ENCODE measurements around the gene ETV1. TPM values are rescaled to one million over a fixed set of nuclear protein-coding genes. Genes with fewer than 3 reads are reported as not detected.
"Not testable (repeated sequence)": the region's sequence is repeated elsewhere in the genome, so short reads cannot be mapped to it uniquely, and the experiment has no call there.

Gene ETV1
- polyA plus RNA-seq, 1 experiment = 5.4 TPM

DNA sequence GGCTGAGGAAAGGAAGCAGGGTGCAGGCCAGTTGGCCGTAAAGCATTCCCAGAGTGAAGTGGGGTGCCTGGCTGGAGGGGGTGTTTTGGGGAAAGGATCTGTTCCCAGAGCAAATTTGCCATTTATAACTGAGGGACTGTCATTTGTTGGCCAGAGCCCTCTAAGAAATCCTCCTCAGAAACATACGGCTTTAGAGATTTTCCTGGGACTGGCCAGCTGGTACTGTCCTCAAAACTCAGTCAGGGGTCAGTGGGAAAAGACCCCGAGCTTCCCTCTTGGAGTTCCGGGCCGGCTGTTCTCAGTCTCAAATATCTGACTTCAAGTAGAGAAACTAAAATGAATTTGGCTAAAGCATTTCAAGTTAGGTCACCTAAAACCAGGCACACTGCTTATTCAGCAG lies 55.9 kb downstream of the ETV1 start:
- no peak overlapping the region for H3K4me3 ChIP-seq (ENCODE audit: low read depth, low read length)
- ChIA-PET CTCF (no interaction called here), POLR2A (no interaction called here)
- no peaks in the 10 kb centered on the region for H3K36me3 ChIP-seq (ENCODE audit: control insufficient read depth, insufficient read depth, low read length)
- H3K27me3 ChIP-seq (ENCODE audit: control insufficient read depth, insufficient read depth, low read length) = no peaks in the 10 kb centered on the region
- DNase-seq (ENCODE audit: low read depth) = no peak
- TF ChIP-seq, protein P1, sequence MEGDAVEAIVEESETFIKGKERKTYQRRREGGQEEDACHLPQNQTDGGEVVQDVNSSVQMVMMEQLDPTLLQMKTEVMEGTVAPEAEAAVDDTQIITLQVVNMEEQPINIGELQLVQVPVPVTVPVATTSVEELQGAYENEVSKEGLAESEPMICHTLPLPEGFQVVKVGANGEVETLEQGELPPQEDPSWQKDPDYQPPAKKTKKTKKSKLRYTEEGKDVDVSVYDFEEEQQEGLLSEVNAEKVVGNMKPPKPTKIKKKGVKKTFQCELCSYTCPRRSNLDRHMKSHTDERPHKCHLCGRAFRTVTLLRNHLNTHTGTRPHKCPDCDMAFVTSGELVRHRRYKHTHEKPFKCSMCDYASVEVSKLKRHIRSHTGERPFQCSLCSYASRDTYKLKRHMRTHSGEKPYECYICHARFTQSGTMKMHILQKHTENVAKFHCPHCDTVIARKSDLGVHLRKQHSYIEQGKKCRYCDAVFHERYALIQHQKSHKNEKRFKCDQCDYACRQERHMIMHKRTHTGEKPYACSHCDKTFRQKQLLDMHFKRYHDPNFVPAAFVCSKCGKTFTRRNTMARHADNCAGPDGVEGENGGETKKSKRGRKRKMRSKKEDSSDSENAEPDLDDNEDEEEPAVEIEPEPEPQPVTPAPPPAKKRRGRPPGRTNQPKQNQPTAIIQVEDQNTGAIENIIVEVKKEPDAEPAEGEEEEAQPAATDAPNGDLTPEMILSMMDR (IDR thresholded peaks at IDR 0.05; ENCODE audit: insufficient read depth, low read depth, low read length) = no peak

- Histone ChIP-seq H3K4me3 (ENCODE audit: low read depth, low read length) (no peak overlapping the region), H3K36me3 (ENCODE audit: control insufficient read depth, insufficient read depth, low read length) (no peaks in the 10 kb centered on the region), H3K27me3 (ENCODE audit: control insufficient read depth, insufficient read depth, low read length) (no peaks in the 10 kb centered on the region)
- CTCF ChIA-PET = no interaction called here
- TF ChIP-seq, protein P1 (IDR thresholded peaks at IDR 0.05; ENCODE audit: insufficient read depth, low read depth, low read length) = no peak
- DNase-seq (ENCODE audit: low read depth) = no peak
- POLR2A ChIA-PET = no interaction called here
Measured at GRCh38 chr7:13933091-13933490, 56.4 kb downstream of the ETV1 start.

DNA sequence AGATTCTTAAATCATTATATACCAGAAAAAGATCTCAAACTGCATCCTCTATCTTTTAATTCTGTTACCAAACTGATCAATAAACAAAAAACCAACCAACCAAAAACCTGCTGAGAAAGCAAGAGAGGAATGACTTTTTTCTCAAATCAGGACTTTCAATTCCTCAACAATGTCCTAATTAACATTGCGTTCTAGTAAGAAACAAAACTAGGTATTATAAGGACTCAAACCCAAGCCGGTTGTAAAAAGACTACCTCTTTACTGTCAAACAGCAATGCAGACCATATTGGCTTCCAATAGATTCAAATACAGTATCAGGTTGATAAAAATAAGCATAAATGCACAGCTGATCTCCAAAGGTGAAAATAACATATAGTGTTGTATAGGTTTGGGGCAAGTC lies 57.3 kb downstream of the ETV1 start:
- Histone ChIP-seq H3K4me3 (ENCODE audit: low read depth, low read length) (no peak overlapping the region), H3K27me3 (ENCODE audit: control insufficient read depth, insufficient read depth, low read length) (no peaks in the 10 kb centered on the region), H3K36me3 (ENCODE audit: control insufficient read depth, insufficient read depth, low read length) (no peaks in the 10 kb centered on the region)
- DNase-seq (ENCODE audit: low read depth) = no peak
- POLR2A ChIA-PET = no interaction called here
- TF ChIP-seq, protein P1 (IDR thresholded peaks at IDR 0.05; ENCODE audit: insufficient read depth, low read depth, low read length) = no peak
- CTCF ChIA-PET = no interaction called here

- CTCF ChIA-PET = interaction anchor here (0.6 kb wide), 1 partner anchor 1794 kb away, joined by 3 read pairs; no protein-coding TSS in a partner anchor
- H3K27me3 ChIP-seq (ENCODE audit: control insufficient read depth, insufficient read depth, low read length) = no peaks in the 10 kb centered on the region
- POLR2A ChIA-PET = no interaction called here
- no peak overlapping the region for H3K4me3 ChIP-seq (ENCODE audit: low read depth, low read length)
- H3K36me3 ChIP-seq (ENCODE audit: control insufficient read depth, insufficient read depth, low read length) = no peaks in the 10 kb centered on the region
- no peak for DNase-seq (ENCODE audit: low read depth)
- TF ChIP-seq, protein P1 (IDR thresholded peaks at IDR 0.05; ENCODE audit: insufficient read depth, low read depth, low read length) = no peak
Measured at GRCh38 chr7:13921062-13921461, 68.4 kb downstream of the ETV1 start.

- POLR2A ChIA-PET = no interaction called here
- H3K27me3 ChIP-seq (ENCODE audit: control insufficient read depth, insufficient read depth, low read length) = no peaks in the 10 kb centered on the region
- DNase-seq (ENCODE audit: low read depth) = peak; percentile 97
- H3K36me3 ChIP-seq (ENCODE audit: control insufficient read depth, insufficient read depth, low read length) = no peaks in the 10 kb centered on the region
- TF ChIP-seq, protein P1 (IDR thresholded peaks at IDR 0.05; ENCODE audit: insufficient read depth, low read depth, low read length) = no peak
- CTCF ChIA-PET = interaction anchor here (0.6 to 0.8 kb wide), 2 partner anchors 20 to 1793 kb away, joined by 3 read pairs; no protein-coding TSS in a partner anchor
- H3K4me3 ChIP-seq (ENCODE audit: low read depth, low read length) = no peak overlapping the region
Measured at GRCh38 chr7:13920053-13920697, 69.3 kb downstream of the ETV1 start.

DNA sequence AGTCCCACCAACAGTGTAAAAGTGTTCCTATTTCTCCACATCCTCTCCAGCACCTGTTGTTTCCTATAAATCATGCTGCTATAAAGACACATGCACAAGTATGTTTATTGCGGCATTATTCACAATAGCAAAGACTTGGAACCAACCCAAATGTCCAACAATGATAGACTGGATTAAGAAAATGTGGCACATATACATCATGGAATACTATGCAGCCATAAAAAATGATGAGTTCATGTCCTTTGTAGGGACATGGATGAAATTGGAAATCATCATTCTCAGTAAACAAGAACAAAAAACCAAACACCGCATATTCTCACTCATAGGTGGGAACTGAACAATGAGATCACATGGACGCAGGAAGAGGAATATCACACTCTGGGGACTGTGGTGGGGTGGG lies 71.1 kb downstream of the ETV1 start:
- H3K36me3 ChIP-seq (ENCODE audit: control insufficient read depth, insufficient read depth, low read length); H3K4me3 ChIP-seq (ENCODE audit: low read depth, low read length); POLR2A ChIA-PET; H3K27me3 ChIP-seq (ENCODE audit: control insufficient read depth, insufficient read depth, low read length); DNase-seq (ENCODE audit: low read depth); CTCF ChIA-PET: not testable (repeated sequence)

- CTCF ChIA-PET; H3K27me3 ChIP-seq (ENCODE audit: control insufficient read depth, insufficient read depth, low read length); H3K36me3 ChIP-seq (ENCODE audit: control insufficient read depth, insufficient read depth, low read length); DNase-seq (ENCODE audit: low read depth); POLR2A ChIA-PET; H3K4me3 ChIP-seq (ENCODE audit: low read depth, low read length): not testable (repeated sequence)
Measured at GRCh38 chr7:13917103-13917502, 72.4 kb downstream of the ETV1 start.
